GM12873 (cell line): ENCODE measurements around the gene CHMP2B.

Source experiments
- TF ChIP-seq, protein P1 (sequence below): IDR thresholded peaks from 2 replicates; pipeline ENCODE4 v1.5.1; 2012; ENCODE audit warnings: low read depth, mild to moderate bottlenecking, moderate library complexity, low read length, control low read depth; ENCODE audit not compliant: insufficient read depth; ENCODE audit errors: missing control alignments

Gene CHMP2B

GRCh38 chr3:87206070-87206469 lies 21.0 kb upstream of the CHMP2B start:
- TF ChIP-seq, protein P1, sequence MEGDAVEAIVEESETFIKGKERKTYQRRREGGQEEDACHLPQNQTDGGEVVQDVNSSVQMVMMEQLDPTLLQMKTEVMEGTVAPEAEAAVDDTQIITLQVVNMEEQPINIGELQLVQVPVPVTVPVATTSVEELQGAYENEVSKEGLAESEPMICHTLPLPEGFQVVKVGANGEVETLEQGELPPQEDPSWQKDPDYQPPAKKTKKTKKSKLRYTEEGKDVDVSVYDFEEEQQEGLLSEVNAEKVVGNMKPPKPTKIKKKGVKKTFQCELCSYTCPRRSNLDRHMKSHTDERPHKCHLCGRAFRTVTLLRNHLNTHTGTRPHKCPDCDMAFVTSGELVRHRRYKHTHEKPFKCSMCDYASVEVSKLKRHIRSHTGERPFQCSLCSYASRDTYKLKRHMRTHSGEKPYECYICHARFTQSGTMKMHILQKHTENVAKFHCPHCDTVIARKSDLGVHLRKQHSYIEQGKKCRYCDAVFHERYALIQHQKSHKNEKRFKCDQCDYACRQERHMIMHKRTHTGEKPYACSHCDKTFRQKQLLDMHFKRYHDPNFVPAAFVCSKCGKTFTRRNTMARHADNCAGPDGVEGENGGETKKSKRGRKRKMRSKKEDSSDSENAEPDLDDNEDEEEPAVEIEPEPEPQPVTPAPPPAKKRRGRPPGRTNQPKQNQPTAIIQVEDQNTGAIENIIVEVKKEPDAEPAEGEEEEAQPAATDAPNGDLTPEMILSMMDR: no peak

DNA sequence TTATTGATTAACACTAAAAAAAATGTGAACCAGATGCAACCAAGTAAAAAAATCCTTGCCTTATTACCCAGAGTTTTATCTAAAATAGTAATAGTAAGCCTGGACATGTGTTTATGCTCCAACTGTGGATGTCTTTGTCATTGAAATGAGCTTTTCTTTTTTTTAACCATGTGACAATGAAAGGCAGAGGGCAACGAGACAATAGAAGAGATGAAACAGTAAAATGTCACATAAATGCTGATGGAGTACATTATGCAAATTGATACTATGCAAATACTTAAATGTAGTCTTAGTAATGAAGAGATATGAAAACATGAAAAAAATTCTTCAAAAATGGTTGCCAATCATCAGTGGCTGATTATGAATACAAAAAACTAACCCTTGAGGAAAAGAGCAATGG lies 20.5 kb upstream of the CHMP2B start:
- TF ChIP-seq, protein P1: no peak

- TF ChIP-seq, protein P1: no peak
These were observed 19.6 kb upstream of the CHMP2B start for GRCh38 chr3:87207460-87207859.

- TF ChIP-seq, protein P1: no peak
These were observed 18.0 kb upstream of the CHMP2B start for GRCh38 chr3:87209111-87209510.

DNA sequence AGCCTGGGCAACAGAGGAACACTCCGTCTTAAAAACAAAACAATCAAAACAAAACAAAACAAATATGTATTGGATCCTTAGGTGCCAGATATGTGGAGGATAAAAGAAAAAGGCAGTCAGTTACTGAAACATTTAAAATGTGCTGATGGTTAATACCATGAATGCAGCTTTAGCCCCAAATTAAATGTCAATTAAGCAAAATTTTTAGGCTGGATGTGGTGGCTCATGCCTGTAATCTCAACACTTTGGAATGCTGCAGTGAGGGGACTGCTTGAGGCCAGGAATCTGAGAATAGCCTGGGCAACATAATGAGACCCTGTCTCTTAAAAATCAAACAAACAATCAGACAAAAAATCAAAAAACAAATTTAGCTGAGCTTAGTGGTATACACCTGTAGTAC lies 8.5 kb upstream of the CHMP2B start:
- TF ChIP-seq, protein P1: no peak

DNA sequence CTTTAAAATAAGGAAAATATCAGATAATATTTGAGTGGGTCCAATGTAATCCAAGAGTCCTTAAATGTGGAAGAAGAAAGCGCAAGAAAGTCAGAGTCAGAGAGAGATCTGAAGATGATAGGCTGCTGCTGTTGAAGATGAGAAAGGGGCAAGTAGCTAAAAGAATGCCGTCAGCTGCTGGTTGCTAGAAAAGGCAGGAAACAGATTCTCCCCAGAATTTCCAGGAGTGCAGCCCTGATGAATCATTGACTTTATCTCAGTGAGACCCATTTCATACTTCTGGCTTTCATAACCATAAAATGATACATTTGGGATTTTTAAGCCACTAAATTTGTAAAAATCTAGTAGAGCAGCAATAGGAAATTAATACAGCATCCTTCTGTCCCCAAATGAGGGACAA lies 7.5 kb upstream of the CHMP2B start:
- TF ChIP-seq, protein P1: no peak

DNA sequence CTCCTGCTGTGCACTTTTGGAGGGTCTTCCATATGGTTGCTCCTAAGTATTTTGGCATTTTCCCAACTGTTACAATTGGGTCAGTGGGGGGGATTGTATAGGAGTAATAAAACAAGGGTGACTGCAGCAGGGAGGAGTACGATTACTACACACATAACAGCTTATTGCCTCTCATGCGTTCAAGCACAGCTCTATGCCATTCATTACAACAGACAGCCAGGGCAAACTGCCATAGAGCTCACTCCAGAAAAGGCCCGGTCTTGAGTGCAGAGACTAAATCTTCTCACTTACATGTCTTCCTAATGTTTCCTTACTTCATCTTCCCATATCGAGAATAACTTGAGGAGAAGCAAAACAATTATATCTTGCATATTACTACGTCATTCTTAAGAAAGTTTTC lies 1.4 kb upstream of the CHMP2B start:
- TF ChIP-seq, protein P1: no peak

DNA sequence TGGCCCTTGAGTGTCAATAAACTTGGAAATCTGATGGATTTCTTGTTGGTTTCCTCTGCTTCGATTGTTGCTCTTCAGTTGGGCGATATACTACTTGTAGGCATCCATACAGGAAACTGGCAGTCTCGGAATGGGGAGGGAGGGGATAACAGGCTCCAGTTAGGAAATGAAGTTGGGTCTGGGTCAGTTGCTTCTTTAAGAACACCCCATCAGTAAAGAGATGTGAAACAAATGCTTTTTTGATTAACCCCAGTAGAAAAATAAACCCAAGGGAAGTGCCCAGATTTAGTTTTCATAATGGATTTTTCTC lies 681 bp downstream of the CHMP2B start:
- TF ChIP-seq, protein P1: no peak
